IPS-NIHi11 (cell line): ENCODE data around the gene CD300LF.

Source experiments
- DNase-seq: peaks from one replicate; pipeline ENCODE4 v3.0.0; 2012; ENCODE audit warnings: mixed read lengths, low spot score

Gene CD300LF

GRCh38 chr17:74745548-74746177 is 32.9 kb upstream of the CD300LF start:
- DNase-seq: no peak

- DNase-seq: peak; percentile 84
Observed at GRCh38 chr17:74744714-74745547, 32.2 kb upstream of the CD300LF start.

- no peak for DNase-seq
Observed at GRCh38 chr17:74744349-74744713, 31.6 kb upstream of the CD300LF start.

GRCh38 chr17:74743755-74744154 is 31.0 kb upstream of the CD300LF start:
- no peak for DNase-seq

GRCh38 chr17:74742978-74743545 is 30.3 kb upstream of the CD300LF start:
- DNase-seq: no peak

DNA sequence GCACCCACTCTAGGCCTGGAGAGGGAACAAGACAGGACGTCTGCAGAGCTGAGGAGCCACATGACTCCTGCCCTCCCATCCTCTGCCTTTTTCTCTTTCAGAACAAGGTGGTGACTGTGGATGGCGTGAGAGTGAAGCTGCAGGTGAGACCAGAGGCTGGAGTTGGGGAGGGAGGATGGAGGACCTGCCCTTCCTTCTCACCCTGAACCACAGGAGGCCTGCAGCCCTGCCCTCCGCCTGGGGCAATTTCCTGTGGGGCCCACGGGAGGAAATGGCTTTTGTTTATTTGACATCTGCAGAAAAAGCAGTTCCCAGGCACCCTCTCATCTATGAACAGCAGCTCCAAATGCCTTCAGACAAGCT is 29.4 kb upstream of the CD300LF start:
- no peak for DNase-seq

- no peak for DNase-seq
Observed at GRCh38 chr17:74740641-74741387, 28.1 kb upstream of the CD300LF start.

DNA sequence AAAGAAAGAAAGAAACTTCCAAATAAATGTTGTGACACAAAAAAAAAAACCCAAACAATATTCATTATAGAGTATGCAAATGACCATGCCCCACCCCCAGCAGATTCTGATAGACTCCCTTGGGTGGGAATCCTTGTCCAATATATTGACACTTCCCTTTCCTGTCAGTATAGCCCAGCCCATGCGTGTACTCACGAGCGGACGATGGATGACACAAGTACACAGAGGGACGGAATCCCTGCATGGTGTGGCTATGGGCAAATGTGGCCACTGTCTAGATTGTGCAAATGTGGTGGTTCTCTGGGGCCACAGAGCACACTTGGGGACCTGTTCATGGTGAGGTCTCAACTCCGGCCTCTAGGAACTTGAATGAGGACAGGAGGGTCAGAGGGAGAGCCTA is 27.4 kb upstream of the CD300LF start:
- DNase-seq: no peak

DNA sequence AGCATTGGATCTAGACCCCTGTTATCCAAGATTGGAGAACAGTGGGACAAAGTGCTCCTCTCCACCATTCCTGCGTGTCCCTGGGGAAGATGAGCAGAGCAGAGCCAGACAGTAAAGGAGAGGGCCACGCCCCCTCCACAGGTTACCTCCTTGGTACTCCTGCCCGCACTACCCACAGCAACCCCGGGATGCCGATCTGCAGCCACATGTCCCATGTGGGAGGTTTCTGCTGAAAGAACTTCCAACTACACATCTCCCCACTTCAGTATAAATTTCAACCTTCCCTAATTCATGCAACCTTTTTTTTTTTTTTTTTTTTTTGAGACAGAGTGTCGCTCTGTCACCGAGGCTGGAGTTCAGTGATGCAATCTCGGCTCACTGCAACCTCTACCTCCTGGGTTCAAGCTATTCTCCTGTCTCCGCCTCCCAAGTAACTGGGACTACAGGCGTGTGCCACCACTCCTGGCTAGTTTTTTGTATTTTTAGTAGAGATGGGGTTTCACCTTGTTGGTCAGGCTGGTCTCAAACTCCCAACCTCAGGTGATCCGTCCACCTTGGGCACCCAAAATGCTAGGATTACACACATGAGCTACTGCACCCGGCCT is 26.6 kb upstream of the CD300LF start:
- DNase-seq: no peak

DNA sequence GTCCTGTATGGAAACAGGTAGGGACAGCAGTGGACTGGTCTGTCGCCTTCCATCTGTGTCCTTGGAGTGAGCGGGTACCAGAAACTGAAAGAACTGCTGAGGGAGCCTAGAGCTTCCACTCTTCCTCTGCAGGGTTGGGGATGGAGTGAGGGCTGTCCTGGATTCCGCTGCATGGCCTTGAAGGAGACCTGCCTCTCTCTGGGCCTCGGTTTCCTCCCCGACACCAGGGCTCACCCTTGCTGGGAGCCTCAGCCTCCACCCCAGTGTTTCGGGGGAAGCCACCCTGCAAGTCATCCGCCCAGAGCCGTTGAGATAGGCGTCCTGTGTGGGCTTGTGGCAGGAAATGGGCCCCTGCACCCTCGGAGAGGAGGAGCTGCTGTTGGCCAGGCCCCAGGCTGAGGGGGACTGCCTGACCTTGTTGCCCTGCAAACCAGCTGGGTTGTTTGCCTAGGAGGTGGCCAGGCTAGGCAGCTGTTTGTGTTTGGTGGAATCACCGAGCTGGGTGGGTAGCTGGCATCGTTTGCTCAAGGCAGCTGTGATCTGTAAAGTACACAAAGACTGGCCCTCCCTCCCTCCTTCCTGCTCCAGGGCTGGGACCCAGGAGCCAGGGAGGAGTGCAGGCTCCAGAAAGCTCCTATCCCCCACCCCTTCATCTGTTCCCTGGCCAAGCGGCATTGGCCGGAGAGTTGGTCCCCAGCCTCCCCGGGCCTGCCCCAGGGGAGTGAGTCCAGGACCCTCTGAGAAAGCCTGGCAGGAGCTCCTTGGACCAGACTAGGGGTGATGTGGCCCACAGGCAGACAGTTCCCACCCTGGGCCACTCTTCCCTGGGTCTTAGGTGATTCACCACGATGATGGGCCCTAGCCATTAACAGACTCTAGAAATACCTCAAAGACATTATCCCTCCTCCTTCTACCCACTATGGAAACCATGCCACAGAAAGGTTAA is 25.6 kb upstream of the CD300LF start:
- no peak for DNase-seq

DNA sequence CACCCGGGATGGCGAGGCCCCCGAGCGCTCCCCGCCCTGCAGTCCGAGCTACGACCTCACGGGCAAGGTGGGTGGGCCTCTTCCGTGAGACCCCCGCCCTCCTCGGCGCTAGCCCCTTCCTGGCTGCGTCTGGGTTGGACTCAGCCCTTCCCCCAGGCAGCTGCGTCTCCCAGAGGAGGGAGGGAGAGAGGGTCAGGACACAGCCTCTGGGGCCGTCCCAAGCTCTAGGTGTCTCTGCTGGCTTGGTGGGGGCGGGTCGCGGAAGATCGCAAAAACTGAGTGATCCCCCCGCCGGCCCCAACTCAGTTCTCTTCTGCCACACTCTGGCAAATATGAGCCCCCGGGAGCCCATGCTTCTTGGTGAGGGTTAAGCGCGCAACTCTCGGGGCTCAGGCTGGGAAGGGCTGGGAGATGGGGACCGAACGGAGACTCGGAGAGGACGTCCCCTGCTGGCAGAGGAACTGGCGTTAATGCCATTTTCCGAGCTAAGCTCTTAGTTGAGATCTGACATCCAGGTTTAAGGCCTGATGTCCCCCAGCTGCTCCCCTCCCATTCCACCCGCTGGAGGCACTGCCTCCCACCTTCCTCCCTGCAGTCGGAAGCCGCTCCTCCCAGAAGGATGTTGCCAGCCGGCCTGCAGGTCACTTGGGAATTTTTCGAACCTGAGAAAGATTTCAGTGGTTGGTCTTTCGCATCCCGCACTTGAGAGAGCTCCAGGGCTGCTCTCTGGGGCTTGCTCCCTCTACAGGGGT is 24.8 kb upstream of the CD300LF start:
- peak; percentile 73 for DNase-seq

GRCh38 chr17:74736513-74737298 is 24.0 kb upstream of the CD300LF start, which contains the start of gene RAB37:
Gene RAB37, plus strand, starts transcription at chr17:74737256. Its CDS starts 17 bp downstream, at chr17:74737273.
- DNase-seq: peak; percentile 84

DNA sequence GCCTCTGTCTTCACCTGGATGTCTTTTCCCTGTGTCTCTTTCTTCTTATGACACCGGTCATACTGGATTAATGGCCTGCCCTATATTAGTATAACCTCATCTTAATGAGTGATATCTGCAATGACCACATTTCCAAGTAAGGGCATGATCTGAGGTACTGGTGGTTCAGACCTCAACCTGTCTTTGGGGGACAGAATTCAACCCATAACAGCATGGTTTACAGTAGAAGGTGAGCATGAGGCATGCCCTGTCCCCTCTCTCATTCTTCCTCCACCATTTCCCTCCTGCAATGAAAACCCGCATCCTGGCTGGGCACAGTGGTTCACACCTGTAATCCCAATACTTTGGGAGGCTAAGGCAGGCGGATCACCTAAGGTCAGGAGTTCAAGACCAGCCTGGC is 21.5 kb upstream of the CD300LF start:
- DNase-seq: no peak

DNA sequence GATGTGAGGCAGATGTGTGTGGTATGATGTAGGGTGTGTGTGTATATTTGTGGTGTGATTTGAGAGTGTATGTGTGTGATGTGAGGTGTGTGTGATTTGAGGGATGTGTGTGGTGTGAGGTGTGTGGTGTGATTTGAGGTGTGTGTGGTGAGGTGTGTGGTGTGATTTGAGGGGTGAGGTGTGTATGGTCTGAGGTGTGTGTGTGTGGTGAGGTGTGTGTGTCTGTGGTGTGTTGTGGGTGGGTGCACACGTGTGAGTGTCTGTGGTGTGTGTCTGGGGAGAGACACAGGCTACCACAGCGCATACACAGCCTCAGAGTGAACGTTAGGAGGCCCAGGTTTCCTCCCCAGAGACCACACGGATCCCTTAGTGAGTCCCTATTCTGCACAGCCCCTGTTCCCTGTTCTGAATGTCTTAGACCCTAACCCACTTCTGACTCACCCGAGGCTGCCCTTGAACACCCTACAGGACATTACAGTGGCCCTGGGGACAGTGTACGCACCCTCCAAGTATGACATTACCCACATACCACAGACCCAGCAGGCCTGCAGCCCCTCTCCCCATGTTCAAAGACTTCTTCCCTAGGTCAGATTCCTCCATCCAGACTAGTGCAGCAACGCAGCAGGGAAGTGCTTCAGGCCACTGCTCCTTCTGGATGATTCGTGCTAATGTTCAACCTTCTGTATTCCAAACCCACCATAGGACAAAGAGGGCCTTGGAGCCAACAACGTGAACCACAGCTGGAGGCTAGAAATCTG is 20.8 kb upstream of the CD300LF start:
- DNase-seq: no peak

DNA sequence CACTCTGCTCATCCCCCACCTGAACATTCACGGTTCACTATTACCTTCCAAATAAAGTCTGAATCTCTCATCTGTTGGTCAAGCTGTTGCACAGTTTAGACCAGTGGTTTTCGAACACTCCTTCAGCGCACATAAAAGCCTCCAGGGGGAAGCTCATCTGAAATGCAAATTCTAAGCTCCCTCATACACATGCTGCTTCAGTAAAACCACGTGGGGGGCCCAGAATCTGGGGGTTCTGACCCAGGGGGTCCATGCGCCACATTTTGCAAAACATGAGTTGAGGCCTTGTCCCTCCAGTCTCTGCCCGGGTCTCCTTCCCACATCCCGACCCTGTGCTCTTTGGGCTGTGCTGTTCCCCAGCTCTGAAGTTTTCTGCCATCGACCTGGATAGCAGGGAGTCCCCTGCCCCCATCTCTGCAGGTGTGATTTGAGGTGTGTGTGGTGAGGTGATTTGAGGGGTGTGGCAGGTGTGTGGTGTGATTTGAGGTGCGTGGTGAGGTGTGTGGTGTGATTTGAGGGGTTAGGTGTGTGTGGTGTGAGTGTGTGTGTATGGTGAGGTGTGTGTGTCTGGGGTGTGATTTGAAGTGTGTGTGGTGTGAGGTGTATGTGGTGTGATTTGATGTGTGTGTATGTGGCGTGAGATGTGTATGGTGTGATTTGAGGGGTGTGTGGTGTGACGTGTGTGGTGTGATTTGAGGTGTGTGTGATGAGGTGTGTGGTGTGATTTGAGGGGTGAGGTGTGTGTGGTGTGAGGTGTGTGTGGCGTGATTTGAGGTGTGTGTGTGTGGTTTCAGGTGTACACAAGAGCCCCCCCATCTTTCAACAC is 19.5 kb upstream of the CD300LF start:
- DNase-seq: no peak

DNA sequence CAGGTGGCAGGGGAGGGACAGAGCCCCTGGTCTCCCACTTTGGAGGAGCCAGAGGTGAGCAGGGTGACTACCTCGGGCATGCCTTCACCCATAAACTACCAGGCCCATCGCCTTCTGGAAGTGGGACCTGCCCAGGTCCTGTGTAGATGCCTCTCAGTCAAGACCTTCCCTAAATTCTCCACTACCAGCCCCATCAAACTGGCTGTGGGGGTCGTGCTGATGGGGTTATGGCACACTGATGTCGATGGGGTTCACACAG is 18.6 kb upstream of the CD300LF start:
- DNase-seq: no peak

- DNase-seq: no peak
Observed at GRCh38 chr17:74730491-74731346, 18.0 kb upstream of the CD300LF start.
